GM19238 (cell line): Measurements from ENCODE around the gene KANSL3.
A peak's percentile ranks its signal among the peaks of the same experiment; 100 is the strongest.
"Not testable (repeated sequence)": the region's sequence is repeated elsewhere in the genome, so short reads cannot be mapped to it uniquely, and the experiment has no call there.

Experiments used
- DNase-seq: peaks from one replicate; pipeline ENCODE4 v3.0.0; 2011; ENCODE audit warnings: low spot score; ENCODE audit not compliant: insufficient read length

KANSL3 gene

DNA sequence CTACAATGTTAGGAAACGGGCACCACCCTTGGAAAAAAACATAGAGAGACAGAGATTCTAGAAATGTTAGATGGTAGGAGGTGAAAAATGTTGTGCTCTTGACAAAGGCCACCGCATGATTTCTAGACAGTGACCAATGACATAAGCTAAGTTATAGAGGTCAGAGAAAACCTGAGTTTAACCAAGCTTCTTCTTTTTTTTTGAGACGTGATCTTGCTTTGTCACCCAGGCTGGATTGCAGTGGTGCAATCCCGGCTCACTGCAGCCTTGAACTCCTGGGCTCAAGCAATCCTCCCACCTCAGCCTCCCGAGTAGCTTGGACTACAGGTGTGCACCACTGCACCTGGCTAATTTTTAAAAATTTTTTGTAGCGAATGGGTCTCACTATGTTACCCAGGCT is 17.4 kb upstream of the KANSL3 start:
- DNase-seq: no peak

- not testable (repeated sequence) for DNase-seq
Measured at GRCh38 chr2:96654791-96655190, 16.7 kb upstream of the KANSL3 start.

DNA sequence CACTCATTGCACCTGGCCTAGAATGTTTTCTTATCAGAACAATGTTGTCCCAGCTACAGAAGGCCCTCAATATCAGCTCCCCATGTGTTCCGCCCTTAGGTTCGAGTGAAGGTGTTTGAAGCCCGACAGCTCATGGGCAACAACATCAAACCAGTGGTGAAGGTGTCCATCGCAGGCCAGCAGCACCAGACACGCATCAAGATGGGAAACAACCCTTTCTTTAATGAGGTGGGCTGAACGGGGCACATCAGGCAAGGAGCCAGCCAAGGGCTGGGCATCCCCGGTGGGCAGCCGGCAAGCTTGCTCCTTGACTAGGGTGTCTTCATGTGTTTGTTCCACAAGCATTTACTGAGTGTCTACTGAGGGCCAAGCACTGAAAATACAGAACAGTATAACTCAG is 13.7 kb upstream of the KANSL3 start:
- no peak for DNase-seq

DNA sequence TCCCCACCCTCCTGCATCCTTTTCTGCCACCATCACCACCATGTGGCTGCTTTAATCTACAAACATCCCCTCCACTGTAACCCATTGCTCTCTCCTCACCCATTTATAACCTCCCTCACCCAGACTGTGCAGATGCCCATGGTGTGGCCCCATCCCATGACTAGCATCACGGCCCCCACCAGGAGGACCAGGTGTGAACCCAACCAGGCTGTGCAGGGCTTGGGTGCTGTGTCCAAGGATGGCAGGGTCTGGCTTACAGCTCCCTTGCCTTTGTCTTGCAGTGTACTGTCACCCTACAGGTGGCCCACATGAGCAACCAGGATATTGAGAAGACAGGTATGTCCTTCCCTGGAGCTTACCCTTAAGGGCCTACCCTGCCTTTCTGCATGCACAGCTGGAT is 11.2 kb upstream of the KANSL3 start:
- DNase-seq: no peak

- no peak for DNase-seq
Measured at GRCh38 chr2:96648306-96648930, 10.3 kb upstream of the KANSL3 start.

GRCh38 chr2:96647681-96648080 is 9.6 kb upstream of the KANSL3 start:
- DNase-seq: no peak

DNA sequence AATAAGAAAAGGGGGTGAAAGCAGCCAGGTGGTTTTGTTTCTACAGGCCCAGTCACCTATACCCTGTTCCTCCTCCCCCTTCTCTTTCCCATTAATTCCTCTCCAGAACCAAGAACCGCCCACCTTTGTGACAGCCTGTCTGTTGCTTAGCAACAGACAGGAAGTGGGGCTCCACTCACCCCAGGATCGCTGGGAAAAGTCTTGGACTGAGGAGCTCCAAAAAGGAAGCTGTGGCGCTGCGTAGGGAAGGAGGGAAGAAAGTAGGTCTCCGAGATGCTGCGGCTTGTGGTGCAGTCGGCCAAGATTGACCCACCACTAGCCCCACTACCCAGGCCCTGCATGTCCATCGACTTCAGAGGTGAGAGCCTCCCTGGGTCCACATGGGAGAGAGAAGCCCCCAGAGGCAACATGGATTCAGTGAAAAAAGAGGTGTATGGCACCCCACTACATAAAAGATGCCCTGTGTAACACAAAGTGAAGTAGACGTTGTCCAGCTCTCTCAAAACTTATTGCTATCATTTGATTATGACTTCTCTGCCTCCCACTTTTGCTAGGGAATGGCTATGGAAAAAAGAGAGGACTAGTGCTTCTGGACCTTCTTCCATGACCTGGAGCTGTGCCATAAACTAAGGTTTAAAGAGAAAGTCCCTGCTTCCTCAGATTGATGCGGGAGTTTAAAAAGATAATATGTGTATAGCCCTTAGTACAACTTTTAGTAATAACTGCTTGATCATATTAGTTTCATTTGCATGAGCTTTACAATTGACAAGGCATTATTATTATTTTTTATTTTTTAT is 4.7 kb upstream of the KANSL3 start, which contains the start of gene FER1L5:
TSS of gene FER1L5 (plus strand) at position 201 of the 797 bp plus-strand sequence. CDS start at position 274, 73 bp downstream.
- DNase-seq: no peak

DNA sequence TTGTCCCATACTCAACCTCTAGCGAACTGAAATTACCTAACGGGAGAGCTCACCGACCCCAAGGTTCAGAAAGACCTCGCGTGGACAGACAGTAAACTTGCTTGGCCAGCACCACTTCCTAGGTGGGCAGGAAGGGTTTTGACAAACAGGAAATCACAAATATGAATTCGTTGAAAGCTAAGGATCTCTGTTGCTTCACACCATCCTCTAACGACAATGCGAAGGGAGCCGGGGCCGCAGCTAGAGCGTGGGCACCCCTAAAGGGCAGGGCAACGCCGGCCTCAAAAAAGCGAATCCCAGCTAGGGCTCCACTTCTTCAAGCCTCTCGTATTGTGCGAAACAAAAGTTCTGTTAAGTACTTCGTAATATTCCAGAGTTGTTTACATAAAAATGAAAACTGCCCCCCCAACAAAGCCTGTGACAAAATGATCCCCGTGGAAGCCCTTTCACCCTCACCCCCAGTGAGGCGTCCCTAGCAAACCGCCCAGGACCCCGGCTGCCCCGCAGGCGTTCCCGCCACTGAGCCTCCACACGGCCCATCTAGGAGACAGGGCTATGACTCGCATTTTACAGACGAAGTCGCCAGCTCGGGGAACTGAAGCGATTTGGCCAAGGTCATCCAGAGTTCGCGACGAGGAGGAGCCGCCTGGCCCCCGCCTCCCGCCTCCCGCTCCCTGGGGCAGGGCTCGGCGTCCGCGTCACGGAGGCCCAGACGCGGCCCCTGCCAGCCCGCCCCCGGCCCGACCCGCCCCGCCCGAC is 548 bp downstream of the KANSL3 start:
- DNase-seq: peak; percentile 75

GRCh38 chr2:96636551-96637171 is 1.5 kb downstream of the KANSL3 start:
- DNase-seq: no peak

- no peak for DNase-seq
Measured at GRCh38 chr2:96633641-96634040, 4.5 kb downstream of the KANSL3 start.

DNA sequence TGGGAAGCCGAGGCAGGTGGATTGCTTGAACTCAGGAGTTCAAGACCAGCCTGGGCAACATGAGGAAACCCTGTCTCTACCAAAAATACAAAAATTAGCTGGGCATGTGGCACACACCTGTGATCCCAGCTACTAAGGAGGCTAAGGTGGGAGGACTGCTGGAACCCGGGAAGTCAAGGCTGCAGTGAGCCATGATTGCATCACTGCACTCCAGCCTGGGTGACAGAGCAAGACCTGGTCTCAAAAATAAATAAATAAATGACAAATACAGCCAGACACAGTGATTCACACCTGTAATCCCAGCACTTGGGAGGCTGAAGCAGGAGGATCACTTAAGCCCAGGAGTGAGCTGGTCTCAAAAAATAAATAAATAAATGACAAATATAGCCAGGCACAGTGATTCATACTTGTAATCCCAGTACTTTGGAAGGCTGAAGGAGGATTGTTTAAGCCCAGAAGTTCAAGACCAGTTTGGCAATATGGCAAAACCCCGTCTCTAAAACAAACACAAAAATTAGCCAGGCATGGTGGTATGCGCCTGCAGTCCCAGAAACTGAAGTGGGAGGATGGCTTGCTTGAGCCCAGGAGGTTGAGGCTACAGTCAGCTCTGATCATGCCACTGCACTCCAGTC is 6.2 kb downstream of the KANSL3 start:
- DNase-seq: no peak

DNA sequence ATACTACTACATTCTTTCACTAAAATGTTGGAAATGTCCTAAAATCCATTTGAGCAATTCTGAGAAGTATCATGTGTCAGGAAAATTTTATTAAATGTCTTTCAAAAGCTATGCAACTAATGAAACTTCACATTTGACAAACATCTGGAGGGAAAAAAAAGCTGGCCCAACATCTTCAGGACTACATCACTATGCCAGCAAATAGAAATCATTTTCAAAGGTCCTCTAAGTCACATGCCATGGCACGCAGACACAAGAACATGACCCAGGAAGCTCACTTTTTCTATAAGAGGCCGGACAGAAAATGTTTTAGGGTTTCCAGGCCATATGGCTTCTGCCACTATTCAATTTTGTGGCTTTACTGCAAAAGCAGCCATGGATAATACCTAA is 11.6 kb downstream of the KANSL3 start:
- no peak for DNase-seq

DNA sequence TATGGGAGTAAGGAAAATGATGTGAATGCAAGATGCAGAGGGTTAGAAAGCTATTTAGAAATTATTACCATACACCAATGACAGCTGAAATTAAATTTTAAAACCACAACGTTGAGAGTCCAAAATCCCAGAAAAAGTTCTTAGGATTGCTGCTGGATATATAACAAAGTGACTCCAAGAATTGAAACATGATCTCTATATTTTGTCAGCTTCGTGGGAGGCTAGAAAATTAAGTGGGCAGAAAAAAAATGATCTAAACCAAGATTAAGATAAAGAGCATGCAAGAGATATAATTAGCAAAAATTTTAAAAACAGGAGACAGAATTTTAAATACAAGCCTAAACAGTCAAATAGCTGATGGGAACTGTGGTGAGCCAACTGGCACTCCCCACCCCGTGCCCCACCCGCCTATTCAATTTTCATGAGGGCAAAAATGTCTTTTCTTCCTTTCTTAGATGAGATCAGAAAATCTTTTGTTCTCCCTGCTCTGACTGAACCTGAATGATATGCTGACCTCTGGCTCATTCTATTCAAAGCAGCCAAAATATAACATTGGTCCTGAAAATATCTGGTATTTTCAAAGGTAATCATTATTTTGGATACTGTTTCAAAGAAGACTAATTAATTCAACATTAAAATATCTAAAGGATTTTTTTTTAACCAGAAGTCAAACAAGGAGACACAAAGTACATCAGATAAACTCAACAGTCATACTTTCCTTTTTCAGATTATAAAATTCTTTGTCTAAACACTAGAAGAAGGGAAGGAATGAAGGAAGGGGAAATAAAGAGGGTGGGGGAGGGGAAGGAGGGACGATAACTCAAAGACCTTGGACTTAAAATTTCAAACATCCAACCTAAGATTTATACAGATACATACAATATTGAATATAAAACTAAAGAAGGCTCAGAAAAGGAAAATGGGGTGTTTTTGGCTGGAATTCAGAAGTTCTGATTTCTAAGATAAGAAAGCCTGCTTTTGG is 12.2 kb downstream of the KANSL3 start:
- no peak for DNase-seq

DNA sequence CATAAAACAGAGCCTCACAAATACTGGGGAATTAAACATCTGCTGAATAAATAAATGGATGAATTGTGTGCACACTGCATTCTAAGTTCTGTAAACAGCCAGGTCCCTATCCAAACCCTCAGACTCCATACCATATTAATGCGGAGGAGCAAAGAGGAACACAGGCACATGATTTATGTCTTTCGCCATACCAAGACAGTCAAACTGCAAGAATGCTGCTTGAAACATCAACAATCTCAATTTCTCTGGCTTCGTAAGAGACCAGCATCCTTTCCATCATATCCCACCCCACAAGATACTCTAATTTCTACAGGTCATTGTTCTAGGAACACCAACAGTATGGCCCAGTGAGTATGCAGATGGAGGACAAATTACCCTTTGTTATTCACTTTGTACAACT is 15.0 kb downstream of the KANSL3 start:
- no peak for DNase-seq

DNA sequence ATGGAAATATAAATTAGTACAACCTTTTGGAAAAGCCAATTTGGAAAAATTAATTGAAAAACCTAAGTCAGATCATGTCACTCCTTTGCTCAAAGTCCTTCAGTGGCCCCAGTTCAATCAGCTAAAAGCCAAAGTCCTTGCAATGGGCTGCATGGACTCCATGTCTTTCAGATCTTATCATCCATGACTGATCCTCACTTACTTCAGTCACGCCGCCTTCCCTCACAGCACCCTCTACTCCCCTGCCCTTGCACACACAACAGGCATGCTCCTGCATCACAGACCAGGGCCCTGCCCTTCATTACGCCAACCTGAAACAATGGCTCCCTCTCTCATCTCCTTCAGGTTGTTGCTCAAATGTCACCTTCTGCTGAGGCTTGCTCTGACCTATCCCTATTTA is 15.6 kb downstream of the KANSL3 start:
- DNase-seq: no peak

DNA sequence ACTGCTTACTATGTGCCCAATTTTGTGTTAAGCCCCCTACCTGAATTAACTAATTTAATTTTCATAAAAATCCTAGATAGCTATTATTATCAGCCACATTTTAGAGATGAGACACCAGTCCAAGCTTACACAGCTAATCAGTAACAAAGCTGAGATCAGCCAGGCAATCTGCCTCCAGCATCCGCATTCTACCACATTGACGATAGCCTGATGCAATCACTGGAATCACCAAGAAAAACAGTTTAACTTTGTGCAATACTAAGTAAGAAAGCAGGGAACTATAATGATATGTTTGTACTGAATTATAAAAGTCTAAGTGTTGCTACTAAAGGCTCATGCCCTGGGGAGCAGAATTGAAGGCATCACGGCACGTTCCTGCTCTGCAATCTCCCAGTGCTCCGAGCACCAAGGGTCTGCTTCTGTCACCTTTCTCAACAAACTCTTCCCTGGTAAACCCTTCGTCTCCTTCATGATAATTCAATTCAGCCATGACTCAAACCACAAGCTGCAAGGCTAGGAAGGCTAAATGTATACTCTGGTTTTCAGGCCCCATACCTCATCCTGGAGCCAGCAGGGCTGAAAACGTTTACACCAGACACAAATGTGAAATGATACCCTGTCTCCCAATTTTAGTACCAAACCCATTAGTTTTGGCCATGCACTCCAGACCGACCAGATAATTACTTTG is 19.4 kb downstream of the KANSL3 start:
- DNase-seq: no peak

- no peak for DNase-seq
Measured at GRCh38 chr2:96617012-96617411, 21.1 kb downstream of the KANSL3 start.

DNA sequence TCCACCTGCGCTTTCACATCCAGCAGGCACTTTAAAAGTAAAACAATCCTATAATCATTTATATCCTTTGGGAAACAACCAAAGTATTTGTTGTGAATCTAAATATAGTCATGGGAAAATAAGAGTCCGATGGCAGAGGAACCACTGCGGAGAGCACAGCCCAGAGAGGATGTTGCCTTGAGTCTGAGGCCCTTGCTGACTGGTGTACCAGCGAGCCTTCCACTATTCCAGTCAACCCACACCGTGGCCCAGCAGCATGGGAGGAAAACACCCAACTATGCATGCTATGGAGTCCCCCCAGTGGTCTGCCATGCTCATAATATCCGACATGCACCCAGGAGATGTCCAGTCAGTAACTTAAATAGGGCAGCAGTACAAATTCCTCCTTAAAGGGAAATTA is 21.6 kb downstream of the KANSL3 start:
- no peak for DNase-seq

- no peak for DNase-seq
Measured at GRCh38 chr2:96616128-96616527, 22.0 kb downstream of the KANSL3 start.
